ENCODE measurements around the gene CYP26C1.

The CYP26C1 gene

DNA sequence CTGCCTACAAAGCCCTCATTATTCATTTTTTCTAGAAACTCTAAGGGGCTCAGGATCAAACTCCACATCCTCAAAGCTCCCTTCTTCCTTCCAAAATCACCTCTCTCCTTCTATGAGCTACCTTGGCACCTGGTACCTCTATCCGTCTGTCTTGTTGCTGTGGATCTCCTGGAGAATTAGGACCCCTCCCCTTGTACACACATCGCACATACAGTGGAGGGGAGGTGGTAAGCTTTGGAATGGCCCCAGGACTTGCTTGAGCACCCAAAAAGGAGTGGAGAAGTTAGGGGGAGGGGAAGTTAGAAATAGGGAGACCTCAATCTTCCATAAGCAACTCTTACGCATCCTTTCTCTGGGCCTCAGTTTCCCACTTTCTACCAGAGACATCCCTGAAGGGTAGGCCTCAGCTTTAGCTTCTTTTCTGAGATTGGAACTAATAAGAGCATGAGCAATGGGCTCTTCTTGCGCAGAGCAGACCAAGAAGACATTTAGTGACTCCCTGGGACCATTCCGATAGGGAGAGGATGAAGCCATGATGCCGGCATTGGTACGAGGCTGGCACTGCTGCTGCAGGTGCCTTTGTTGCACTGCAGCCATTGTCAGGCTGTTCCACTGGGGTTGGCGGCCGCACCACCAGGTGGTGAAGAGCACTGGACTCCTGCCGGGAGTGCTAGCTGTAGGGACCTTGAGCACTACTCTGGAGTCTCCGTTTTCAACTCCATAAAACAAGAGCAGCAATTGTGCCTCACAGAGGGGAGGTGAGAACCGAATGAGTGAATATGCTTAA, 4.5 kb downstream of the CYP26C1 start:
- no peak for DNase-seq

- no peak for DNase-seq
Measured at GRCh38 chr10:93065675-93066543, 5.3 kb downstream of the CYP26C1 start.

- no peak for DNase-seq
Measured at GRCh38 chr10:93066544-93066913, 5.9 kb downstream of the CYP26C1 start.

DNA sequence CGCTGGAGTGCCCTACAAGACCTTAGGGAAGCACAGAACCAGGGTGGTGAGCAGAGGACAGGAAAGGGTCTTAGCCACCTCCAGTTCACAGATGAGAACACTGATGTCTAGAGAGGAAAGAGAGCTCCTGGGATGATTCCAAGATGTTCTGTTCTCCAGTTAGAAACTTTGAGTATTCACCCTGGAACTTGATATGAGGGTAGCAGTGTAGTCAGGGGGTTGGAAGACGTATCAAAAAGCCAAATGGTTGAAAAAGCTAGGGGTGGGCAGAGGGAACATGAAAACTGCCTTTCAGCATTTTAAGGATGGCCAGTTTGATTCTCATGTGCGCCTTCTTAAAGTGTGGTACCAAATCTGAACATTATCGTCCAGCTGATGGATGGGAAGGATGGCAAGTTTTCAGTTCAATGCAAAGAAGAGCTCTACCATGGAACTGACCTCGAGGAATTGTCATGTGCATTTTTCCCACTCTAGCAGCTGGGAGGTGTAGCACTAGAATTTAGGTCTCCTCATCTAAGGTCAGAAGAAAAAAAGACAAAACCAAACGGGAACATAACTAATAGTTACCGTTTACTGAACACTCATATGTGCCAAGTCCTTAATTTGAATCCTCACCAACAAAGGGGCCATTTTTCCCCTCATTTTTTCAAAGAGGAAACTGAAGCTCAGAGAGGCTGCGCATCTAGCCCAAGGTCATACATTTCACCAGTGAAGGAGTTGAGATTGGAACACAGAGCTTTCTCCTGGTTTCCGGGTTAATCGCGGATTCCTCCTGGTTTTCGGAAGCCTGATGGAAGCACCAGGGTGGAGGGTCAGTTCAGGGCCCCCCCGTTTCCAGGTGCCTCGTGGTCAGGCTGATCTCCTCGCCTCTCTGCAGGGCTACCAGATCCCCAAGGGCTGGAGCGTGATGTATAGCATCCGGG, 7.1 kb downstream of the CYP26C1 start:
- DNase-seq = no peak

DNA sequence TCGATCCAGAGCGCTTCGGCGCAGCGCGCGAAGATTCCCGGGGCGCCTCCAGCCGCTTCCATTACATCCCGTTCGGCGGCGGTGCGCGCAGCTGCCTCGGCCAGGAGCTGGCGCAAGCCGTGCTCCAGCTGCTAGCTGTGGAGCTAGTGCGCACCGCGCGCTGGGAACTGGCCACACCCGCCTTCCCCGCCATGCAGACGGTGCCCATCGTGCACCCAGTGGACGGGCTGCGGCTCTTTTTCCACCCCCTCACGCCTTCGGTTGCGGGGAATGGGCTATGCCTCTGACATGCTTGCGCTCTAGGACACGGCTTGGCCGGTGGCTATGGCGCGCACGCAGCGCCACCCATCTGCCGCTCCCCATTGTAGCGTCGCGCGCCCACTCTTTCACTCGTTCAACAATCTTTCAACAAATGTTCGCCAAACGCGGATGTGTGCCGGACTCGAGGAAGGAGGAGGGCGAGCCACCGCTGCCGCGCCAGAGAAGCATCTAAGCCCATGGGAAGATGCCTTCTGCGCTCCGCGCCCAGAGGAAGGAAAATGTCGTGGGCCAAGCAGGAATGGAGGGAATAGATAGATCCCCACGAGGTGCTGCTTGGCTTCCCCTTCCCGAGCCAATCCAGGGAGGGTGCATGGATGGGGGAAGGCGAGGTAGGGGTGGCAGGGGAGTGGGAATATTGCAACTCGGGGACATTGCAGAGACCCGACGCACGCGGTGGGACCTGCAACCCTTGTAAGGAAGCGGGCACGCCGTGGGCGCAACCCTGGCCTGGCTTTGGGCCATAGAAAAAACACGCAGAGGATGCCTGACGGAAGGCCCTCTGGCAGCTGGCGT, 8.0 kb downstream of the CYP26C1 start:
- no peak for DNase-seq

DNA sequence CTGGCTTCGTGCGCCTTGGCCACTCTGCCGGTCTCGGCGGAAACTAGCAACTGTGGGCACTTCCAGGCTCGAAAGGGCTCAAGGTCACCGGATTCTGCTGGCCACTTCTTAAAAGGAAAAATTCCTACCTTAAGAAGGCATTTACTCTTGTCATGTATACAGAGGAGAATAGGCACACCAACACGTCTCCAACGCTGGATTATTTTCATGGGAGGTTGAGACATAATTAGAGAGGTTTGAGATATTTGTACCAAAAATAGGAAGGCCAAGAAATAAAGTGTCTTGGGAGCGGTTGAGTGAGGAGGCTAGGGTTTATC, 8.6 kb downstream of the CYP26C1 start:
- DNase-seq = no peak

DNA sequence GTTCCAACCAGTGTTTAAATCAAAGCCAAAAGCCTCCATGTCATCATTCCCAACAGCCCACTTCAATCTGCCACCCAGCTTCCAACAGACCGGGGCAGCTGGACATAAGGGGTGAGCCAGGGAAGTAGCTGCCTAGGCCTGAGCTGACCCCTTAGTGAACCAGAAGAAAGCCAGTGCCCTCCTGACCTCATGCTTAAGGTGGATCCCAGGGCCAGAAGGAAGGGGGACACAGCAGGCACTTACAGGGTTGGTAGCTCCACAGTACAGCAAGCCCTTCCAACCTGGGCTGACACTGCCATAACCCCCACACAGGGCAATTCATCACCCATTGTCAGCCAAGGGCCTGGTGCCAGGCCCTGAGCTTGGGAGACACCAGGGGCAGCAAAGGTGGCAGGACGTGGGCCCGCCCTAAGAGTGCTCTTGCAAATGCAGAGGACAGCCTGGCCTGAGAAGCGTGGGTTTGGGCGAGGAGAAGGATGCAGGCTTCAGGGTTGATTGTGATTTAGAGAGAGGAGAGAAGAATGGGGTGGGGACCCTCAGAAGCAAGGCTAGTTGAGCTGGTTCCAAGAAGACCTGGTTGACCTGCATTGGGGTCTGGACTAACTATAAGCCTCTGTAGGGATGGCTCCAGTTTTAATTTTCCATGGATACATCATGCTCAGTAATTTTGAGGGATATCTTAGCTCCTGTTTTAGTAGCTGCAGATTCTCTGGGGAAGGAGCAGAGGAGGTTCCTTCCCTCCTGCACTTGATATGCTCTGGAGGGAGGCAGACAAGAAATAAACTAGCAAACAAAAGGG, 10.0 kb downstream of the CYP26C1 start:
- no peak for DNase-seq

DNA sequence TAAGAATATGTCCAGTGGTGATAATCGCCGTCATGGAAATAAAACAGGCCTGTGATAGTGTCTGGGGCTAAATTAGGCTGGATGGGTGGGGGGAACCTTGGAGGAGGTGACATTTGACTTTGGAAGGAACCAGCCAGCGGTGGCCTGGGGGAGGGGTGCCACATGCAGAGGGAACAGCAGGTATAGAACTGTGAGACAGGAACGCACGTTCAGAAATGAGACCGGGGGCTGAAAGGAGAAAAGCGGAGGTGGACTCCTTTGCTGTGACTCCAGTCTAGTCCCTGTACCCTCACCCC, 10.5 kb downstream of the CYP26C1 start:
- DNase-seq = no peak

- DNase-seq = no peak
Measured at GRCh38 chr10:93071674-93072224, 11.2 kb downstream of the CYP26C1 start.

DNA sequence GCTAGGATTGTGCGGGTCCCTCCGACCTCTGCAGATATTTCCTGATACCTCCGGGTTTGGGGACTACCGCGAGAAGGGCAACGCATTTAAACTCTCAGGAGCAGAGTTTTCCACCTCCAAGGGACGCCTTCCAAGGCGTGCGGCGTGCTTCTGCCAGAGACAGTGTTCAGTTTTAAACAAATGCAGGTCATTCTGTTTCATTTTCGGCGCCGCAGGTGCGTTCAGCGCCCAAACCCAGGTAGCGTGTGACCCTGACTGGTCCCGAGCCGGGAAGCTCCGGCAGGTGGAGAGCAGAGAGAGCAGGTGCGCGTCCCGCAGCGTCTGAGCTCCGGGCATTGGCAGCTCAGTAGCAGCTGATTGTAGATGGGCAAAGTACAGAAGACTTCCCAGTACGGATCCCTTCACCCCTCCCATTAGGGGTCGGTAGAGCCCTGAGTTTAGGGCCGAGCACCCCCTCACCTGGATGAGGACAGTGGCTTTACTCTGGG, 11.7 kb downstream of the CYP26C1 start:
- no peak for DNase-seq

DNA sequence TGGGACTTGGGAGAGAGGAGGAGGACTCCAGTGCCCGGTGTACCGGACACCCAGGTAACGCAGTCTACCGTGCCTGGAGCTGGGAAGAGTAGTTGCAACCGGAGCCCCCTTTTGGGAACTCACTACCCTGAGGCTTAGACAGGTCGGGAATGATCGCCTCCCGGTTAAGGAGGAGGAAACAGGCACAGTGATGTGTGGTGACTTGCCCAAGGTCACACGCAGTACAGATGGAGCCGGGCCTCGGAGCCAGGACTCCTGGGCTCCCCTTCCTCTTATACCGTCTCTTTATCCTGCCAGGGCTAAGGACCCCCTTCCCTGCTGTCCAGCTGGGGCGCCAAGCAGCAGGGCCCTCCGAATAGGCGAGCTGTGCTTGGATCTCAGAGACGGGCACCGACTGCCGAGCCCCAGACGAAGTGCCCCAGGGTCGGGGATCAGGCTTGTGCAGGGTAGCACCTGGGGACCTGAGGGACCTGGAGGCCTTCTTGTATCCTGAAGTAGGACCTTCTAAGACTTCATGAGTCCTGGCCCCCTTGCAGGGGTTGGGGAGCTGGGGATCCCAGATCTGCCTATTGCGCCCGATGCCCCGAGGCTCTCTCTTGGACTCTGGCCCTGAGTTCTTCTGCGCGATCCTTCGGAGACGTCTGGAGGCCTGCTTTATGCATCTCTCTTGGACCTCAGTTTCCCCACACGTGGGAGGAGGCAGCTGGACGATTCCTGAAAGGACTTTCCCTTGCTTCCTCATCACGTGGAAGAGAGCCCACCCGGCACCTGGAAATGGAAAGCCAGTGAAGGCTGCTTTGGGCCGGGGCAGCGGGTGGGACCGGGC, 12.3 kb downstream of the CYP26C1 start:
- no peak for DNase-seq

GRCh38 chr10:93073539-93074146, 13.0 kb downstream of the CYP26C1 start, which contains the start of gene CYP26A1:
CYP26A1 (plus strand) TSS chr10:93073893; CDS start chr10:93073935, 42 bp downstream.
- no peak for DNase-seq

- DNase-seq = no peak
Measured at GRCh38 chr10:93074147-93074596, 13.6 kb downstream of the CYP26C1 start.

DNA sequence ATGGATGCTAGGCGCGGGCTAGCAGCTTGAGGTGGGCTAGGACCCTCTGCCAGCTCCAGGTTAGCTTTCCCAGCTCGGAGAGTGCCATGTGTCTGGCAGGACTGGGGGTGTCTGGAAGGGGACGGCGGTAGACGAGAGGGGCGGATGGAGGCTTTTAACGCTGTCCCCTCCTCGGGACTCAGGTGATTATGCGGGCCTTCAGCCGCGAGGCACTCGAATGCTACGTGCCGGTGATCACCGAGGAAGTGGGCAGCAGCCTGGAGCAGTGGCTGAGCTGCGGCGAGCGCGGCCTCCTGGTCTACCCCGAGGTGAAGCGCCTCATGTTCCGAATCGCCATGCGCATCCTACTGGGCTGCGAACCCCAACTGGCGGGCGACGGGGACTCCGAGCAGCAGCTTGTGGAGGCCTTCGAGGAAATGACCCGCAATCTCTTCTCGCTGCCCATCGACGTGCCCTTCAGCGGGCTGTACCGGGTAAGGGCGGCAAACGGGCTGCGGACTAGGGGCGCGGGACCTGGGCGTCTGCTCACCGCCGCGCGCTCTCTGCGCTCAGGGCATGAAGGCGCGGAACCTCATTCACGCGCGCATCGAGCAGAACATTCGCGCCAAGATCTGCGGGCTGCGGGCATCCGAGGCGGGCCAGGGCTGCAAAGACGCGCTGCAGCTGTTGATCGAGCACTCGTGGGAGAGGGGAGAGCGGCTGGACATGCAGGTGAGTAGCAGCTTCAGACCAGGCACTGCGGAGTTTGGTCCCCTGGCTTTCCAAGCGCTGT, 14.2 kb downstream of the CYP26C1 start:
- no peak for DNase-seq

DNA sequence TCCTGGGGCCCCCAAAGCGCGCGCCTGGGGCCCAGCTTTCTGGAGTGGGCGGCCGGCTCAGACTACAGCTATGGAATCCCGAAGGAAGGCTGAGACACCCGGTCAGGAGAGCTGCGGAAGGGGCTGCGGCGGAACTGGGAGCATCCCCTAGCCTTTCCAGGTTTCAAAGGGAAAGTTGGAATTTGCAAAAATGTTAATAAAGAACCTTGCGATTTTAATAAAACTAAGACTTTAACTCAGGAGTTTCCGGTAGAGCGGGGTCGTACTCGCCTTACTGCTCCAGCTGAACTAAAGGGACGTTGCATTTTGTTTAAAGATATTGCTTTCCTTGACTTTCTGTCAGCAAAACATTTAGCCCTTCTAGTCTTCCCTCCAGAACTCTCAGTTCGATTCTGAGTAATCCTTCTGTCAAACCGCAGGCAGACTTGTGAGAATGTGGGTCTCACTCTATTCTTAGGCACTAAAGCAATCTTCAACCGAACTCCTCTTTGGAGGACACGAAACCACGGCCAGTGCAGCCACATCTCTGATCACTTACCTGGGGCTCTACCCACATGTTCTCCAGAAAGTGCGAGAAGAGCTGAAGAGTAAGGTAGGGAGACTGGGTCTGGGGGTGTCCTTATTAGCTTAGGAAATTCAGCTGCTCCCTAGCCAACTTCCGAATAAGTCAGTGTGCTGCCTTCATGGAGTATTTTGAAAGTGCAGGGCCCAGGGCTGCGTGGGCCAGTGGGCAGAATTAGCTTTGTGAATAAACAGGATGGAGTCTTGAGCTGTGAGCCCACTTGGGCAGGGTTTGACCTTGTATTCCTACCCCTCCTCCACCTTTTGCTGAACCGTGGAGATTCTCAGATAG, 15.0 kb downstream of the CYP26C1 start:
- no peak for DNase-seq

DNA sequence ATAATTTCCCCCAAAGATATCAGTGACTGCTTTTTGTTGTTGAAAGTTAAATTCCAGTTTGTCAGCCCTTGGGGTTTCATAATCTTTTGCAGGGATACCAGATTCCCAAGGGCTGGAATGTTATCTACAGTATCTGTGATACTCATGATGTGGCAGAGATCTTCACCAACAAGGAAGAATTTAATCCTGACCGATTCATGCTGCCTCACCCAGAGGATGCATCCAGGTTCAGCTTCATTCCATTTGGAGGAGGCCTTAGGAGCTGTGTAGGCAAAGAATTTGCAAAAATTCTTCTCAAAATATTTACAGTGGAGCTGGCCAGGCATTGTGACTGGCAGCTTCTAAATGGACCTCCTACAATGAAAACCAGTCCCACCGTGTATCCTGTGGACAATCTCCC, 16.3 kb downstream of the CYP26C1 start:
- DNase-seq = no peak

GRCh38 chr10:93077860-93078337, 17.3 kb downstream of the CYP26C1 start:
- no peak for DNase-seq

Measured in CD4-positive, alpha-beta T cell treated with Interleukin-6 for 4 hours (primary cell).